Measurements from ENCODE around the gene POU2F3. TPM values are rescaled to one million over a fixed set of nuclear protein-coding genes. Genes with fewer than 3 reads are reported as not detected.

POU2F3 gene
- total and polyA plus RNA-seq, 2 of the 8 experiments (the other 6 are each of a cell fraction or from before 2014, with no cell fraction given): 1.0 to 2.1 TPM

DNA sequence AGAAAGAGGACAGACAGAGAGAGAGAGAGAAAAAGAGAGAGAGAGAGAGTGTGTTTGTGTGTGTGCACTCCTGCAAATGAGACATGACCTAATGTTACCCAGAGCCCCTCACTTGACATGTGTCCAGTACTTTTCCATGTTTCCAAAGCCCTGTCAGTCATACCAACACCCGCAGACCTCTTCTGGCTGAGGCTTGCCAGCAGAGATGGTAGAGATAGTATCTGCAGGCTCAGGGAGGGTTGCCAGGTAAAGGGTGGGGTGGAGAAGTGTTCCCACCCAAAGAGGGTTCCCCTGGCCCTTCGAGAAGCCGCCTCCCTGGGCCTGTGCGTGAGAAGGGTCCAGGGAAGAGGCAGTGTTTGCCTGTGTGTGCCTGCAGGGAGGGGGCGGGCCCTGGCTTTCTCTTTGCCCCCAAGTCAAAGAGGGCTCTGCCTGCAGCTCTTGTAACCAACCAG lies 40.7 kb downstream of the POU2F3 start (continued):
- TF ChIP-seq, protein P1, sequence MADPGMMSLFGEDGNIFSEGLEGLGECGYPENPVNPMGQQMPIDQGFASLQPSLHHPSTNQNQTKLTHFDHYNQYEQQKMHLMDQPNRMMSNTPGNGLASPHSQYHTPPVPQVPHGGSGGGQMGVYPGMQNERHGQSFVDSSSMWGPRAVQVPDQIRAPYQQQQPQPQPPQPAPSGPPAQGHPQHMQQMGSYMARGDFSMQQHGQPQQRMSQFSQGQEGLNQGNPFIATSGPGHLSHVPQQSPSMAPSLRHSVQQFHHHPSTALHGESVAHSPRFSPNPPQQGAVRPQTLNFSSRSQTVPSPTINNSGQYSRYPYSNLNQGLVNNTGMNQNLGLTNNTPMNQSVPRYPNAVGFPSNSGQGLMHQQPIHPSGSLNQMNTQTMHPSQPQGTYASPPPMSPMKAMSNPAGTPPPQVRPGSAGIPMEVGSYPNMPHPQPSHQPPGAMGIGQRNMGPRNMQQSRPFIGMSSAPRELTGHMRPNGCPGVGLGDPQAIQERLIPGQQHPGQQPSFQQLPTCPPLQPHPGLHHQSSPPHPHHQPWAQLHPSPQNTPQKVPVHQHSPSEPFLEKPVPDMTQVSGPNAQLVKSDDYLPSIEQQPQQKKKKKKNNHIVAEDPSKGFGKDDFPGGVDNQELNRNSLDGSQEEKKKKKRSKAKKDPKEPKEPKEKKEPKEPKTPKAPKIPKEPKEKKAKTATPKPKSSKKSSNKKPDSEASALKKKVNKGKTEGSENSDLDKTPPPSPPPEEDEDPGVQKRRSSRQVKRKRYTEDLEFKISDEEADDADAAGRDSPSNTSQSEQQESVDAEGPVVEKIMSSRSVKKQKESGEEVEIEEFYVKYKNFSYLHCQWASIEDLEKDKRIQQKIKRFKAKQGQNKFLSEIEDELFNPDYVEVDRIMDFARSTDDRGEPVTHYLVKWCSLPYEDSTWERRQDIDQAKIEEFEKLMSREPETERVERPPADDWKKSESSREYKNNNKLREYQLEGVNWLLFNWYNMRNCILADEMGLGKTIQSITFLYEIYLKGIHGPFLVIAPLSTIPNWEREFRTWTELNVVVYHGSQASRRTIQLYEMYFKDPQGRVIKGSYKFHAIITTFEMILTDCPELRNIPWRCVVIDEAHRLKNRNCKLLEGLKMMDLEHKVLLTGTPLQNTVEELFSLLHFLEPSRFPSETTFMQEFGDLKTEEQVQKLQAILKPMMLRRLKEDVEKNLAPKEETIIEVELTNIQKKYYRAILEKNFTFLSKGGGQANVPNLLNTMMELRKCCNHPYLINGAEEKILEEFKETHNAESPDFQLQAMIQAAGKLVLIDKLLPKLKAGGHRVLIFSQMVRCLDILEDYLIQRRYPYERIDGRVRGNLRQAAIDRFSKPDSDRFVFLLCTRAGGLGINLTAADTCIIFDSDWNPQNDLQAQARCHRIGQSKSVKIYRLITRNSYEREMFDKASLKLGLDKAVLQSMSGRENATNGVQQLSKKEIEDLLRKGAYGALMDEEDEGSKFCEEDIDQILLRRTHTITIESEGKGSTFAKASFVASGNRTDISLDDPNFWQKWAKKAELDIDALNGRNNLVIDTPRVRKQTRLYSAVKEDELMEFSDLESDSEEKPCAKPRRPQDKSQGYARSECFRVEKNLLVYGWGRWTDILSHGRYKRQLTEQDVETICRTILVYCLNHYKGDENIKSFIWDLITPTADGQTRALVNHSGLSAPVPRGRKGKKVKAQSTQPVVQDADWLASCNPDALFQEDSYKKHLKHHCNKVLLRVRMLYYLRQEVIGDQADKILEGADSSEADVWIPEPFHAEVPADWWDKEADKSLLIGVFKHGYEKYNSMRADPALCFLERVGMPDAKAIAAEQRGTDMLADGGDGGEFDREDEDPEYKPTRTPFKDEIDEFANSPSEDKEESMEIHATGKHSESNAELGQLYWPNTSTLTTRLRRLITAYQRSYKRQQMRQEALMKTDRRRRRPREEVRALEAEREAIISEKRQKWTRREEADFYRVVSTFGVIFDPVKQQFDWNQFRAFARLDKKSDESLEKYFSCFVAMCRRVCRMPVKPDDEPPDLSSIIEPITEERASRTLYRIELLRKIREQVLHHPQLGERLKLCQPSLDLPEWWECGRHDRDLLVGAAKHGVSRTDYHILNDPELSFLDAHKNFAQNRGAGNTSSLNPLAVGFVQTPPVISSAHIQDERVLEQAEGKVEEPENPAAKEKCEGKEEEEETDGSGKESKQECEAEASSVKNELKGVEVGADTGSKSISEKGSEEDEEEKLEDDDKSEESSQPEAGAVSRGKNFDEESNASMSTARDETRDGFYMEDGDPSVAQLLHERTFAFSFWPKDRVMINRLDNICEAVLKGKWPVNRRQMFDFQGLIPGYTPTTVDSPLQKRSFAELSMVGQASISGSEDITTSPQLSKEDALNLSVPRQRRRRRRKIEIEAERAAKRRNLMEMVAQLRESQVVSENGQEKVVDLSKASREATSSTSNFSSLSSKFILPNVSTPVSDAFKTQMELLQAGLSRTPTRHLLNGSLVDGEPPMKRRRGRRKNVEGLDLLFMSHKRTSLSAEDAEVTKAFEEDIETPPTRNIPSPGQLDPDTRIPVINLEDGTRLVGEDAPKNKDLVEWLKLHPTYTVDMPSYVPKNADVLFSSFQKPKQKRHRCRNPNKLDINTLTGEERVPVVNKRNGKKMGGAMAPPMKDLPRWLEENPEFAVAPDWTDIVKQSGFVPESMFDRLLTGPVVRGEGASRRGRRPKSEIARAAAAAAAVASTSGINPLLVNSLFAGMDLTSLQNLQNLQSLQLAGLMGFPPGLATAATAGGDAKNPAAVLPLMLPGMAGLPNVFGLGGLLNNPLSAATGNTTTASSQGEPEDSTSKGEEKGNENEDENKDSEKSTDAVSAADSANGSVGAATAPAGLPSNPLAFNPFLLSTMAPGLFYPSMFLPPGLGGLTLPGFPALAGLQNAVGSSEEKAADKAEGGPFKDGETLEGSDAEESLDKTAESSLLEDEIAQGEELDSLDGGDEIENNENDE (IDR thresholded peaks at IDR 0.05; ENCODE audit: insufficient replicate concordance, low read length): no peak
- TF ChIP-seq CHD2 (IDR thresholded peaks at IDR 0.05; ENCODE audit: low read length) (no peak), SP1 (IDR thresholded peaks at IDR 0.05; ENCODE audit: low read depth, low read length) (no peak), BRCA1 (IDR thresholded peaks at IDR 0.05; ENCODE audit: low read depth, low read length) (no peak), CEBPB (IDR thresholded peaks at IDR 0.05; ENCODE audit: low read depth, low read length) (no peak), EP300 (IDR thresholded peaks at IDR 0.05; ENCODE audit: borderline replicate concordance in 1 of 2, low read depth in 2 of 2, low read length in 2 of 2) (no peak), NANOG (IDR thresholded peaks at IDR 0.05; ENCODE audit: insufficient read depth, low read depth, low read length, poor library complexity, severe bottlenecking) (no peak), CHD1 (IDR thresholded peaks at IDR 0.05; ENCODE audit: low read depth, low read length) (no peak), SRF (IDR thresholded peaks at IDR 0.05; ENCODE audit: low read depth, low read length) (no peak), YY1 (IDR thresholded peaks at IDR 0.05; ENCODE audit: low read depth, low read length) (no peak), POLR2A (IDR thresholded peaks at IDR 0.05; ENCODE audit: control extremely low read depth in 1 of 2, low read depth in 2 of 2, low read length in 2 of 2) (no peak), SUZ12 (IDR thresholded peaks at IDR 0.05; ENCODE audit: low read length) (no peak), GABPA (IDR thresholded peaks at IDR 0.05; ENCODE audit: borderline replicate concordance, insufficient read depth, low read length) (no peak)
